H1 (cell line): Measurements from ENCODE around the gene RFX3. TPM values are rescaled to one million over a fixed set of nuclear protein-coding genes. Genes with fewer than 3 reads are reported as not detected.

Experiments
- NANOG ChIP-seq: IDR thresholded peaks from 2 replicates; pipeline ENCODE4 v1.6.1; 2011; ENCODE audit warnings: low read length, low read depth, mild to moderate bottlenecking, inconsistent platforms; ENCODE audit not compliant: insufficient read depth, poor library complexity, severe bottlenecking
- POLR2AphosphoS5 ChIP-seq: IDR thresholded peaks from 2 replicates; pipeline ENCODE4 v1.6.1; 2011; ENCODE audit warnings: low read depth, low read length
- RBBP5 ChIP-seq: IDR thresholded peaks from 2 replicates; pipeline ENCODE4 v1.7.1; 2012; ENCODE audit warnings: low read depth, mild to moderate bottlenecking, inconsistent platforms, low read length, moderate library complexity, borderline replicate concordance
- TAF1 ChIP-seq: IDR thresholded peaks from 2 replicates; pipeline ENCODE4 v1.6.1; 2011; ENCODE audit warnings: mild to moderate bottlenecking, low read depth, low read length
- TEAD4 ChIP-seq: IDR thresholded peaks from 2 replicates; pipeline ENCODE4 v1.6.1; 2012; ENCODE audit warnings: low read depth, low read length, inconsistent platforms, mixed read lengths
- polyA plus RNA-seq, 7 experiments: library from polyadenylated mRNA; depleted of rRNA in 3 of 7; stranded (reverse) in 5 of 7; unstranded in 2 of 7; fragments of >200 nt in 5 of 7; fragments of 200-250 nt in 2 of 7; gene quantifications; 1 replicate in 5 of 7; 2 replicates in 1 of 7; 4 replicates in 1 of 7; pipeline versions ENCODE4 v1.2.1 to v1.2.3, GENCODE V29; 2011 to 2013; ENCODE audit warnings: missing spikeins in 2 of 7, mixed read lengths in 2 of 7
- total RNA-seq: library from RNA; stranded (reverse); fragmentation: NEBNext Ultra II Directional; extraction: Animal tissue kit (Norgen Biotek cat#: 25700); gene quantifications from 2 replicates; pipeline ENCODE4 v1.2.1, GENCODE V29; 2021

The RFX3 gene
- total and polyA plus RNA-seq, 2 of the 8 experiments (the other 6 are each of a cell fraction or from before 2014, with no cell fraction given): 4.9 to 22.6 TPM

DNA sequence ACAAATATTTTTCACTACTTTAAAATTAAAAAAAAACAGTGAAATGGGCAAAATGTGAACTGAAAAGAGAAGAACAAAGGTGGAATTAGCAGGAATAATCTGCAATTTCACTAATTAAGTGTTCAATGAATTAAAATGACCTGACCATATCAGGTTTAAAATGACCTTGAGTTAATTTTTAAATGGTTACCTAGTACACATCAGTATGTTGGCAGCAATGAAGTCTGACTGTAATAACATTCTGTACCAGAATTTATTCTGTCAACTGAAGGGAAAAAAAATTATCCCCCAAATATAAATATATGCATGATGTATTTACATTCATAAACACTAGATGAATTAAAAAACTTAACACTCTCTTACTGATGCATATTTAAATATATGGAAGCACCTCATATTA, 165.6 kb downstream of the RFX3 start (continued):
- TF ChIP-seq POLR2AphosphoS5 (no peak), TAF1 (no peak), RBBP5 (no peak), TEAD4 (no peak), NANOG (no peak)
